K562 (cell line): Measurements from ENCODE around the gene NRP1. TPM values are rescaled to one million over a fixed set of nuclear protein-coding genes. Genes with fewer than 3 reads are reported as not detected.

Experiments
- ATAC-seq: fragments of 200-7000 bp; cut with Tn5 transposase; 3 replicates; pipeline ENCODE4 v1.9.1; 2020; ENCODE audit warnings: moderate library complexity
- BruUV-seq: library from RNA; stranded (reverse); fragments of 400-500 nt; replicated peaks from 2 replicates; lab custom pipeline; 2021; lab: Mats Ljungman, UMichigan
- CTCF ChIA-PET: fragments of 300-600 bp; formaldehyde crosslinking; extraction: SDS; loops from one replicate; lab custom pipeline; 2021; ENCODE audit warnings: low intra/inter-chr PET ratio; lab: Yijun Ruan, JAX
- POLR2A ChIA-PET: fragments of 300-600, 350-650 bp; sonication (Branson Sonifier 250); formaldehyde crosslinking; extraction: SDS; loops from one replicate; lab custom pipeline; 2021; ENCODE audit warnings: antibody characterized with exemption, inconsistent platforms; lab: Yijun Ruan, JAX
- DNase-seq, 4 experiments: peaks; one replicate each; pipeline versions ENCODE4 v3.0.0 to v3.0.0-alpha.2; 2011 to 2018; ENCODE audit warnings: low spot score in 3 of 4, mixed read lengths in 3 of 4; ENCODE audit errors: extremely low read depth in 1 of 4
- FAIRE-seq: peaks from 2 replicates; lab custom pipeline; 2011; peaks lifted over from hg19 to GRCh38; lab: Jason Lieb, UNC
- H2AFZ ChIP-seq: 2 replicates; pipeline ENCODE4 v1.6.0; 2011; ENCODE audit warnings: low read depth, low read length, control low read depth, inconsistent platforms
- H3K27ac ChIP-seq: fragments of 200-600 bp; 3 replicates; pipeline ENCODE4 v1.8.0; 2011; ENCODE audit warnings: low read depth, mild to moderate bottlenecking, control low read depth, inconsistent platforms, low read length, moderate library complexity, mixed read lengths; ENCODE audit errors: extremely low read depth
- H3K27me3 ChIP-seq, 2 experiments: fragments of 300-600 bp in 1 of 2; 2 replicates in 1 of 2; 3 replicates in 1 of 2; pipeline versions ENCODE4 v1.6.0 to v1.8.0; 2011; ENCODE audit warnings: inconsistent platforms in 2 of 2, low read length in 2 of 2, mild to moderate bottlenecking in 1 of 2, mixed read lengths in 1 of 2, moderate library complexity in 1 of 2; ENCODE audit not compliant: control insufficient read depth in 2 of 2, insufficient read depth in 2 of 2
- H3K36me3 ChIP-seq: fragments of 300-600 bp; 3 replicates; pipeline ENCODE4 v1.8.0; 2011; ENCODE audit warnings: mild to moderate bottlenecking, low read length, inconsistent platforms; ENCODE audit not compliant: control insufficient read depth, insufficient read depth
- H3K4me1 ChIP-seq, 2 experiments: fragments of 200-600 bp in 1 of 2; replicated peaks in 1 of 2; 2 replicates in 1 of 2; 3 replicates in 1 of 2; pipeline versions ENCODE4 v1.5.1 to v1.8.0; 2011; ENCODE audit warnings: inconsistent platforms in 2 of 2, low read length in 2 of 2, mild to moderate bottlenecking in 1 of 2, mixed read lengths in 1 of 2, moderate library complexity in 1 of 2; ENCODE audit not compliant: control insufficient read depth in 2 of 2, insufficient read depth in 2 of 2
- H3K4me2 ChIP-seq: 2 replicates; pipeline ENCODE4 v1.6.1; 2011; ENCODE audit warnings: low read length, control low read depth, inconsistent platforms, mixed read lengths; ENCODE audit not compliant: insufficient read depth
- H3K4me3 ChIP-seq: fragments of 200-600 bp; sonication (generic), shearing (Covaris generic); 2 replicates; pipeline ENCODE4 v1.5.1; 2016; ENCODE audit warnings: control low read depth, inconsistent platforms
- H3K79me2 ChIP-seq: fragments of 200-600 bp; 3 replicates; pipeline ENCODE4 v1.8.0; 2011; ENCODE audit warnings: low read length, inconsistent platforms; ENCODE audit not compliant: control insufficient read depth, insufficient read depth
- H3K9ac ChIP-seq, 2 experiments: 2 replicates each; pipeline versions ENCODE4 v1.6.0 to v1.6.1; 2011; ENCODE audit warnings: low read depth in 2 of 2, low read length in 2 of 2, control low read depth in 1 of 2, inconsistent platforms in 1 of 2, mild to moderate bottlenecking in 1 of 2, mixed read lengths in 1 of 2; ENCODE audit not compliant: insufficient read depth in 1 of 2
- H3K9me1 ChIP-seq: one replicate; pipeline ENCODE4 v1.6.0; 2011; ENCODE audit warnings: inconsistent platforms, mild to moderate bottlenecking, low read length, moderate library complexity; ENCODE audit not compliant: control insufficient read depth, insufficient read depth
- H3K9me3 ChIP-seq: replicated peaks from 2 replicates; pipeline ENCODE4 v1.5.1; 2011; ENCODE audit warnings: low read depth, low read length, inconsistent platforms; ENCODE audit not compliant: control insufficient read depth, insufficient read depth
- H4K20me1 ChIP-seq: replicated peaks from 2 replicates; pipeline ENCODE4 v1.6.1; 2011; ENCODE audit warnings: low read length, inconsistent platforms, mixed read lengths; ENCODE audit not compliant: control insufficient read depth, insufficient read depth
- DPF2 ChIP-seq: fragments of 450-650 bp; IDR thresholded peaks from 2 replicates; pipeline ENCODE4 v1.6.1; 2016
- E2F3 ChIP-seq: fragments of 250-450 bp; sonication (Bioruptor Pico); IDR thresholded peaks from 2 replicates; pipeline ENCODE4 v1.4.0; 2020; ENCODE audit warnings: mild to moderate bottlenecking
- HMGN3 ChIP-seq: IDR thresholded peaks from 2 replicates; pipeline ENCODE4 v1.6.1; 2011; ENCODE audit warnings: borderline replicate concordance, low read depth, mild to moderate bottlenecking, mixed read lengths, low read length; ENCODE audit not compliant: insufficient read length; ENCODE audit errors: extremely low read depth
- NCOA4 ChIP-seq: fragments of 450-650 bp; IDR thresholded peaks from 2 replicates; pipeline ENCODE4 v1.6.1; 2018; ENCODE audit warnings: mild to moderate bottlenecking; ENCODE audit not compliant: partially characterized antibody
- NCOR1 ChIP-seq: fragments of 450-650 bp; IDR thresholded peaks from 2 replicates; pipeline ENCODE4 v1.6.1; 2016; ENCODE audit warnings: mild to moderate bottlenecking, moderate library complexity
- TEAD2 ChIP-seq: fragments of 450-650 bp; IDR thresholded peaks from 2 replicates; pipeline ENCODE4 v1.6.1; 2016; ENCODE audit warnings: missing genetic modification characterization, control low read depth, missing compliant biosample characterization
- TEAD4 ChIP-seq, 2 experiments: sonication (generic) in 1 of 2; formaldehyde crosslinking in 1 of 2; IDR thresholded peaks; 2 replicates each; pipeline versions ENCODE4 v1.6.1 to v1.8.0; 2012 to 2022; ENCODE audit warnings: borderline replicate concordance in 1 of 2, inconsistent platforms in 1 of 2, low read length in 1 of 2, mild to moderate bottlenecking in 1 of 2, missing genetic modification reagents in 1 of 2
- ZNF282 ChIP-seq: sonication (generic); formaldehyde crosslinking; IDR thresholded peaks from 2 replicates; pipeline ENCODE4 v1.8.1; 2023; ENCODE audit warnings: missing genetic modification reagents
- WGBS: fragments of 100-300 bp; shearing (Covaris generic); methylation state at CpG from one replicate; pipeline ENCODE4 v1.1.6; 2016; ENCODE audit warnings: low coverage, mixed read lengths; ENCODE audit not compliant: insufficient coverage; ENCODE audit errors: missing lambda C conversion rate; 5-methylcytosine and 5-hydroxymethylcytosine counted together
- in situ Hi-C: fragments of 300-500 bp; cut with MboI; formaldehyde crosslinking; loops from 4 replicates; pipeline ENCODE4 v1.15.0; 2018; ENCODE audit warnings: inconsistent platforms, mixed read lengths
- intact Hi-C: fragments of 100-400 bp; cut with micrococcal nuclease; formaldehyde crosslinking; loops from 2 replicates; pipeline ENCODE4 v1.14.2; 2022
- polyA plus RNA-seq, 8 experiments: library from polyadenylated mRNA; depleted of rRNA in 4 of 8; stranded (reverse) in 5 of 8; unstranded in 3 of 8; fragments of >200 nt; fragmentation: Nextera tagmentation in 2 of 8; fragmentation: Illumina TruSeq in 1 of 8; extraction: Ambion mirVana in 2 of 8; extraction: Trizol in 1 of 8; gene quantifications; 2 replicates each; pipeline versions ENCODE4 v1.2.1 to v1.2.3, GENCODE V29; 2011 to 2014; ENCODE audit warnings: inconsistent platforms in 1 of 8, missing spikeins in 1 of 8
- total RNA-seq, 7 experiments: library from RNA; depleted of rRNA in 6 of 7; stranded (reverse); fragments of >200 nt in 6 of 7; fragmentation: Illumina TruSeq in 2 of 7; extraction: Trizol in 2 of 7; gene quantifications; 2 replicates each; pipeline versions ENCODE4 v1.2.1 to v1.2.3, GENCODE V29; 2011 to 2021; ENCODE audit warnings: low replicate concordance in 1 of 7
- TF ChIP-seq, protein P1 (sequence below), 3 experiments: fragments of 200-800 bp in 1 of 3; sonication (Bioruptor generic) in 1 of 3; sonication (generic) in 1 of 3; formaldehyde crosslinking in 1 of 3; IDR thresholded peaks; 2 replicates each; pipeline versions ENCODE4 v1.6.1 to v1.8.0; 2016 to 2022; ENCODE audit warnings: mild to moderate bottlenecking in 2 of 3, missing compliant biosample characterization in 2 of 3, missing genetic modification characterization in 2 of 3, missing genetic modification reagents in 1 of 3
- TF ChIP-seq, protein P2 (sequence below): sonication (generic); formaldehyde crosslinking; IDR thresholded peaks from 2 replicates; pipeline ENCODE4 v1.4.0; 2020; ENCODE audit warnings: mild to moderate bottlenecking, missing genetic modification reagents
- TF ChIP-seq, protein P3 (sequence below): fragments of 250-450 bp; sonication (Bioruptor Pico); IDR thresholded peaks from 2 replicates; pipeline ENCODE4 v1.8.0; 2021; ENCODE audit warnings: mild to moderate bottlenecking, moderate library complexity

Gene NRP1
- total and polyA plus RNA-seq, 9 of the 15 experiments (the other 6 are each of a cell fraction or from before 2014, with no cell fraction given), result 0.01 to 0.38 (median 0.04) TPM; not detected in 5

DNA sequence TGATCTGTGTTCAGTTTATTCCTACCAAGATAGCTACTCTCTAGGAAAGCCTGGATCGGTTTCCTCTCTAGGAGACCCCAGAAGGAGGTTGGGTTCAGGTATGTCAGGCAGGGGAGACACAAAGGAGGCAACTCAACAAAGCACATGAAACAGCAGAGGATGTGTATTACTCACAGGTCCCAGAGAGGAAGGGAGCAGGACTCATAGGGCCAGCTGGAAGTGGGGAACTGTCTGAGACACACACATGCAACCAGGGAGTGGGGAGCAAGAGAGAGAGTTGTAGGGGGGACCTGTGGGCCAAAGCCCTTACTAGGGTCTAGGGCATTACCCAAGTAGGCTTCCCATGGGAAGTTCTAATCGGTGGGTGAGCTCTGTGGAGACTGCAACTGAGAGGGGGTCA is 10.2 kb upstream of the NRP1 start (continued):
- TF ChIP-seq, protein P1, sequence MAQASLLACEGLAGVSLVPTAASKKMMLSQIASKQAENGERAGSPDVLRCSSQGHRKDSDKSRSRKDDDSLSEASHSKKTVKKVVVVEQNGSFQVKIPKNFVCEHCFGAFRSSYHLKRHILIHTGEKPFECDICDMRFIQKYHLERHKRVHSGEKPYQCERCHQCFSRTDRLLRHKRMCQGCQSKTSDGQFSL (CRISPR knock-in tag; IDR thresholded peaks at IDR 0.05), result no peak
- TF ChIP-seq, protein P1 (tag; IDR thresholded peaks at IDR 0.05), result no peak
- TF ChIP-seq TEAD4 (IDR thresholded peaks at IDR 0.05; ENCODE audit: low read length) (no peak), TEAD4 (CRISPR knock-in tag; IDR thresholded peaks at IDR 0.05; ENCODE audit: borderline replicate concordance) (no peak), E2F3 (CRISPR knock-in tag) (no peak), DPF2 (no peak), HMGN3 (no peak)
- TF ChIP-seq, protein P2, sequence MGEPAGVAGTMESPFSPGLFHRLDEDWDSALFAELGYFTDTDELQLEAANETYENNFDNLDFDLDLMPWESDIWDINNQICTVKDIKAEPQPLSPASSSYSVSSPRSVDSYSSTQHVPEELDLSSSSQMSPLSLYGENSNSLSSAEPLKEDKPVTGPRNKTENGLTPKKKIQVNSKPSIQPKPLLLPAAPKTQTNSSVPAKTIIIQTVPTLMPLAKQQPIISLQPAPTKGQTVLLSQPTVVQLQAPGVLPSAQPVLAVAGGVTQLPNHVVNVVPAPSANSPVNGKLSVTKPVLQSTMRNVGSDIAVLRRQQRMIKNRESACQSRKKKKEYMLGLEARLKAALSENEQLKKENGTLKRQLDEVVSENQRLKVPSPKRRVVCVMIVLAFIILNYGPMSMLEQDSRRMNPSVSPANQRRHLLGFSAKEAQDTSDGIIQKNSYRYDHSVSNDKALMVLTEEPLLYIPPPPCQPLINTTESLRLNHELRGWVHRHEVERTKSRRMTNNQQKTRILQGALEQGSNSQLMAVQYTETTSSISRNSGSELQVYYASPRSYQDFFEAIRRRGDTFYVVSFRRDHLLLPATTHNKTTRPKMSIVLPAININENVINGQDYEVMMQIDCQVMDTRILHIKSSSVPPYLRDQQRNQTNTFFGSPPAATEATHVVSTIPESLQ, result no peak

DNA sequence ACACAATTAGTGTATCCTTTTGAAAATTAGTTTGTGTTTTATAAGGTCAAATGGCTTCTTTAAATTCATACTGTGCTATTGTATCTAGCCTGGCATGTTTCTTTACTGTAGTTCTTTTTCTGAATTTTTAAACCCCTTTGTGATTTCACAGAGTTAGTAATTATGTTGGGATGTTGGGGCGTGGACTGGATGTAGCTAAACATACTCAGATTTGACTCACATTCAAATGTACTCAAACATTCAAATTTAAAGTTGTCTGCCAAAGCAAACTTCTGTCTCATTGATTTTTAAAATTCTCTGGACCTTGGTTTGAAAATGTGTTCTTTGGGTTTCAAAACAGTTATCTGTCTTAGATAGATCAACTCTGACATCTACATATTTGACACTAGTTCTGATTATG is 7.2 kb upstream of the NRP1 start:
- 0% methylated on average over 1 of the region's 1 CpG for WGBS
- Histone ChIP-seq H3K9me3 (no peaks in the 10 kb centered on the region), H3K4me1 (no peaks in the 10 kb centered on the region), H3K9ac (no peak overlapping the region), H3K79me2 (no peaks in the 10 kb centered on the region), H4K20me1 (no peaks in the 10 kb centered on the region), H3K9me1 (no peaks in the 10 kb centered on the region), H3K36me3 (no peaks in the 10 kb centered on the region), H3K4me3 (no peak overlapping the region), H3K4me2 (no peak overlapping the region), H3K27ac (no peak overlapping the region), H3K27me3 (peaks cover 2 to 11% of the 10 kb centered on the region in 2 experiments; a peak in 2 of 5 replicates), H2AFZ (no peak overlapping the region)
- ATAC-seq (no peak), DNase-seq (no peak), FAIRE-seq (no peak)
- intact Hi-C loops (no loop called here), in situ Hi-C loops (loop anchor here (25.0 kb wide), 1 partner anchor 1171 kb away; no protein-coding TSS in a partner anchor)
- BruUV-seq, result no TSS peak
- TF ChIP-seq ZNF282 (CRISPR knock-in tag) (no peak), NCOA4 (no peak), NCOR1 (no peak), TEAD2 (tag) (no peak)
- TF ChIP-seq, protein P3, sequence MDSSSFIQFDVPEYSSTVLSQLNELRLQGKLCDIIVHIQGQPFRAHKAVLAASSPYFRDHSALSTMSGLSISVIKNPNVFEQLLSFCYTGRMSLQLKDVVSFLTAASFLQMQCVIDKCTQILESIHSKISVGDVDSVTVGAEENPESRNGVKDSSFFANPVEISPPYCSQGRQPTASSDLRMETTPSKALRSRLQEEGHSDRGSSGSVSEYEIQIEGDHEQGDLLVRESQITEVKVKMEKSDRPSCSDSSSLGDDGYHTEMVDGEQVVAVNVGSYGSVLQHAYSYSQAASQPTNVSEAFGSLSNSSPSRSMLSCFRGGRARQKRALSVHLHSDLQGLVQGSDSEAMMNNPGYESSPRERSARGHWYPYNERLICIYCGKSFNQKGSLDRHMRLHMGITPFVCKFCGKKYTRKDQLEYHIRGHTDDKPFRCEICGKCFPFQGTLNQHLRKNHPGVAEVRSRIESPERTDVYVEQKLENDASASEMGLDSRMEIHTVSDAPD (CRISPR knock-in tag), result no peak
- ChIA-PET POLR2A (interaction anchor here (1.5 kb wide), 1 partner anchor 9 kb away, joined by 4 read pairs; no protein-coding TSS in a partner anchor), CTCF (no interaction called here)
